ENCODE measurements around the gene MED13L.

Gene MED13L

DNA sequence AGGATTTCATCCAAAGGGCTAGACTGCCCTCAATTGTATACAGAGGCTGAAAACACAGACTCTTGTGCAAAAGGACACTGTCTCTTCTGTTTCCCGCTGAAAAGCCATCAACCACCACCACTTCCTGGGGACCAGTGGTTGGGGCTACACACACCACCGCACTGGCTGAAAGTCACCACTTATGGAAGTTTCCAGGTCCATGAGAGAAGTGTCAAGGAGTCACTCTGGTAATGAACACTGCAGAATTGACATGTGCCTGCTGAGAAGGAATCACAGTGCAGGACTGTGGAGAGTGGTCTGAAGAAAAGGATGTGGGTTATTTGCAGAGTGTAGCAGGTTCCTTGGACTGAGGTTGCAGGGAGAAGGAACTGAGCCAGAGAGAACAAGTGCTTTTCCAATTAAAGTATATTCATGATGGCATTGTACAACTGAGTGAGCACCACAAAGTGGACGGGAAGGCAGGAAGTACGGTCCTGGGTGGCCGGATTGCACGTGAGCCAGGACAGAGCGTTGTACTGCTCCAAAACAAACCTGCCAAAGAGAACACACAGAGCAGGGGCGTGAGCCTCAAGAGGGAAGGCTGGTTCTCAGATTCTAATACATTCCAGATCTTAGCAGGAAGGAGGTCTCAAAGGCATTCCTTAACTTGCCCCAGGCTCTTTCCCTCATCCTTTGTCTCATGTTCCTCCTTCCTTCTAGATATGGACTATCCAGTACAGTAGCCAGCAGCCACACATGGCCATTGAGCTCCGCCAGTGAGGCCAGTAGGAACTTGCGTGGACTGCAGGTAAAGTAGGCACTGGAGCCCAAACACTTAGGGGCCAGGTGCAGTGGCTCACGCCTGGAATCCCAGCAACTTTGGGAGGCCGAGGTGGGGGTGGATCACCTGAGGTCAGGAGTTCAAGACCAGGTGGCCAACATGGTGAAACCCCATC, 316.4 kb downstream of the MED13L start:
- no peak for DNase-seq

DNA sequence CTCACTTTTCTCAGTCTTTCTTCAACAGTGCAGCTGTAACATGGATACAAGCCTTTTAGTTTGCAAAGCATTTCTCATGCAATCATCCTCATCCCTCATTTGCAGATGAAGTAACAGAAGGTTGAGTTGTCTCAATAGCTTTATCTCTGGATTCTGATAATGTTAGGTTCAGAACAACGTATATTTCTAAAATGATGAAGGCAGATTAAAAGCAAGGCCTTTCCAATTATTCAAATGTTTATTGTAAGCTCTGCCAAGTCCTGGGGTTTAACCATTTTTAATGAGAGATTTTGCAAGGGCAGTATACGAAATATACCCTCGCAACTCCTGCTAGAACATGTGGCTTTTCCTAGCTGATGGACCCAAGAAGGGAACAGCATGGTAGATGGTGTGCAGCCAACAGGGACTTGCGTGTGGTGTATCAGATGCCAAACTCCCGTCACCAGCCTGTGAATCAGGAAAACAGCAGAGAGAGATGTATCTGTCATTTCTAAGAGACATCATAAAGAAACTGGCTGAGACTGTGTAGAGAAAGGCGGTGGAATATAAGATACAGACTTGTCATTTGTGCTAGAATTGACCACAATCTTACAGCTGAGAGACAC, 319.7 kb downstream of the MED13L start:
- no peak for DNase-seq

DNA sequence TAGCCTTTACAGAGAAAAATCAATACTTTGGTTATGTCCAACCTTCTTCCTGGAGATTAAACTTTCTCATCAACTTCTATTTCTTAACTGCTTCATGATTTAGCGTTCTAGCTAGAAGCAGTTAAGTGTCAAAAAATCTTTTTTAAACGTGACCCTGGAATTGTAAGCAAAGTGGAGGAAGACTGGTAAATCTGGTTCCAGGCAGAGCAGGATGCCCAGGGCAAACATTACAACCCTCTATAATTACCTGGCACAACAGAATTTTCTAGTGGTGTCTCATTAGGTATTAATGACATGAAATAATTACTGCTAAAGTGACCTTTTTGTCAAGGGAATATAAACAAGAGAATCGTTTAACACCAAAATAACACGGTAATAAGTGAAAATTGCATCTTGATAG, 320.8 kb downstream of the MED13L start:
- DNase-seq = no peak

DNA sequence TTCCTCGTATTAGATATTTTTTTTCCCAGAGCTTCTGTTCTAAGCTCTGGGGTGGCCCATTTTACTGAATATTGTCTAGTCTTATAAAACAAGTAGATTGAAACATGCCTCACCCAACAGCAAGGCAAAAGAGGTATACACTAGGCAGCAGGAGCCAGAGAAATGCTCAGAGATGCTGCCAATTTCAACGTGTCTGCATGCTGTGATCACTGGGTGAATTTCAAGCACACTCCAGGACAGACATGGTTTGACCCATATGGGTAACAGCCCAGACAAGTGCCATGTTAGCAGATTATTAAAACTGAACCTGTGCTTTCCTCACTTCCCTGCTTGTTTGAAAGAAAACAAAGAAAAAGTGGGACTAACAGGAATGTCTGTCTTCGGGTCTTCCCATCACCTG, 321.3 kb downstream of the MED13L start:
- DNase-seq = no peak

DNA sequence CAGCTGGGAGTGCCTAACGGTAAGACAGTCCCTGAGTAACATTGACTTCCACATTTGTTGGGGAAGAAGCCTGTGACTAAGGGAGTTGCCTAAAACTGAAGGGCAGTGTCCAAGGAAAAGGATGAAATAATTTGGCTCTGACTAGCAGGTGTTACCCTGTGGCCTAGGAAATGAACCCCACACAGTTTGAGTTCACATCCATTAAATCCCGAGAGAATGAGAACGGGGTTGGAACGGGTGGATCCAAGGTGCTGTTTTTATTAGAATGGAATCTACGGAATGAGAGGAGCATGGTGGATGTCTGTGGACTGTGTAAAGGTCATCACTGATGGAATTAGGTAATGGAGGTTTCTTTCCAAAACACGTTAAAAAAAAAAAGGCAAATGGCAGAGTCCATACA, 324.0 kb downstream of the MED13L start:
- DNase-seq = no peak

DNA sequence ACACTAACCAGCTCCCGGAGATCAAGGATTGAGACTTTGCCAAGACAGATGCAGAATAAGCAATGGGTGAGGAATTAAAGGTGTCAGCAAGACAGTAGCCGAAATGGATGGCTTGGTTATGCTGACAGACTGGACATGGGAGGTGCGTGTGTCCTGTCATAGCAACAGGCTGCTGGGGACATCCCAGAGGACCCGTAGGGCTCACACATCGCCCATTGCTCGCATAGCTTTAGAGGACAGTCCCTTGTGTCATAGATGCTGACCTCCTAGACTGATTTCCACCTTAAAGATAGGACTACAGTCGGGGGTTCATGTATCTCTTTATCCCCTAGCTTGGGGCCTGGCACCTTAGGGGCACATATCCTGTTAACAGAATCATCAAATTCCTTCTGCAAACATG, 324.5 kb downstream of the MED13L start:
- DNase-seq = no peak

DNA sequence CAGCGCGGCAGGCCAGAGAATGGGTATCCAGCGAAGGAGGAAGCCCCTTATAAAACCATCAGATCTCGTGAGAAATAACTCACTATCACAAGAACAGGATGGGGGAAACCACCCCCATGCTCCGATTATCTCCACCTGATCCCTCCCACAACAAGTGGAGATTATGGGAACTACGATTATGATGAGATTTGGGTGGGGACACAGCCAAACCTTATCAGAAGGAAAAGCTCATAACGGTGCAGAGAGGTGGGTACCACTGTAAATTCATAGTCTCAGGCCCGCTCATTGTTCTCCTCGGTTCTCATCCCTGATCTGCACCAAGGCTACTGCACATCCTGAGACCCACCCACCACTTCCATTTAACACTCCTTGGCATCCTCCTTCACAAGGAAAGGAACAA, 326.5 kb downstream of the MED13L start:
- DNase-seq = no peak

DNA sequence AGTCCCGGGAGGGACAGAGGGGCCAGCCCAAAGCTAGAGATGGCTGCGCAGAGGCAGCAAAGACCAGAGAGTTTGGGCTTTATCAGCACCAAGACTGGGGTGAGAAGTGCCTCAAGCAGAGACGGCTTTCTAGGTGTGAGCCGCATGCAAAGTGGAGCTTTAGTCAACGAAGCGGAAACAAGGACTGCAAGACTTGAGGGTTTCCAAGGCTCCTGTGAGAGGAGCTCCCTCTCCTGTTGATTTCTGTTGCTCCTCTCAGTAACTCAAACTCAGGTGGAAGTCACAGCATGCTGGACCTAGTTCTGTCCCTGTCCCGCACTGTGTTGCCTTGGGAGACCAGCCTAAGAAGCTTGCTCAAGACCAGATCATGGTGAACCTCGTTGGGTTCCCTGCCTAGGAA, 327.8 kb downstream of the MED13L start:
- no peak for DNase-seq

DNA sequence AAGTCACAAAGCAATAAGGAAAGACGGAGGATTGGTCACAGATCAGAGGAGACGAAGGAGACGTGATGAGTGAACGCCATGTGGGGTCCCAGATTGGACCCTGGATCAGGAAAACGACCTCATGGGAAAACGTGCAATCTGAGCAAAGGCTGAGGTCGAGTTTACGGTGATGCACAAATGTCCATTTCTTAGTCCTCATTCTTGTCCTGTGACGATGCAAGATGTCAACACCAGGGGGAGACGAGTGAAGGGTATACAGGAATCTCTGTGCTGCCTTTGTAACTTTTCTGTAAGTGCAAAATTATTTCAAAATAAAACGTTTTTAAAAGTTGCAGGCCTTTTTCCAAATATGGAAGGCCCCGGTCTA, 329.8 kb downstream of the MED13L start:
- DNase-seq = no peak

DNA sequence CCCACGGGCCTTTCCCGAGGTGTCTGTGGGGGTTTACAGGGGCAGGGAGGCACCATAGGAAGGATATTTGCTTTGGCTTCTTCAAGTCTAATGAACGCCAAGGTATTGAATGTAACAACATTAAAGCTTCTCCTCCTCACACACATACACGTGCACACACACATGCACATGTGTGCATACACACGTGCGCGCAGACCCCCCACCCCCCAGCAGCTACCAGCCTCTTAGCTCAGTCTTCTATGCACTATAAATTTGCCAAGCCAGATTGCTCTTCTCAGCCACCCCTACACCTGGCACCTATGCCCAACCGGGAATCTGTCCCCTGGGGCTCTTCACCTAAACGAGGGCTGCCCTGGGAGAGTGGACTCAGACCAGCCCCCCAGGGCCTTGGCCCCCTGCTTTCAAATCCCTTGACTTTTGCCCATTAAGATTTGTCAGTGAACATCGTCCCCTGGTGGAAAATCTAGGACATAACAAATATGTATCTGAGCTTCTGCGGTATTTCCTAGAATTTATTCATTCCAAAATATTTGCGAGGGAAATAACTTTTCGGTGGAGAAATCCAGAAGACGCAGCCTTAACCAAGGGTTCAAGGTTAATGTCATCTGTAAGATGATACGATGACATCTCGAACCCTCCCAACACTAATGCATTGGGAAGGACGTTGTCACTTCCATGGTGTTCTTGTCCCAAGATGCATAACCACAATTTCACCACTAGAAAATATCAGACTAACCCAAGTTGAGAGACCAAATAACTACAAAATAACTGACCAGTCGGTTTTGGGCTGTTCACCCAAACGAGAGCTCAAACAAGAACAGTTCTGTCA, 330.4 kb downstream of the MED13L start:
- no peak for DNase-seq

DNA sequence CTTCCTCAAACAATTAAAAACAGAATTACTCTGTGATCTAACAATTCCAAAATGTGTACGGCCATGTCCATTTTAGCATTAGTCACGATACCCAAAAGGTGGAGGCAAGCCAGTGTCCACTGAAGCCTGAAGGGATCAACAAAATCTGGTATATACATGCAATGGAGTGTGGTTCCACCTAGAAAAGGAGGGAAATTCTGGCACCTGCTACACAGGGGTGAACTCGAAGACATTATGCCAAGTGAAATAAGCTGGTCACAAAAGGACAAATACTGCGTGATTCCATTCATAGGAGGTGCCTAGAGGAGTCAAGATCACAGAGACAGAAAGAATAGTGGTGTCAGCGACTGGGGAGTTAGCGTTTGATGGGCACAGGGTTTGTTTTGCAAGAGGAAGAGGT, 331.4 kb downstream of the MED13L start:
- no peak for DNase-seq

DNA sequence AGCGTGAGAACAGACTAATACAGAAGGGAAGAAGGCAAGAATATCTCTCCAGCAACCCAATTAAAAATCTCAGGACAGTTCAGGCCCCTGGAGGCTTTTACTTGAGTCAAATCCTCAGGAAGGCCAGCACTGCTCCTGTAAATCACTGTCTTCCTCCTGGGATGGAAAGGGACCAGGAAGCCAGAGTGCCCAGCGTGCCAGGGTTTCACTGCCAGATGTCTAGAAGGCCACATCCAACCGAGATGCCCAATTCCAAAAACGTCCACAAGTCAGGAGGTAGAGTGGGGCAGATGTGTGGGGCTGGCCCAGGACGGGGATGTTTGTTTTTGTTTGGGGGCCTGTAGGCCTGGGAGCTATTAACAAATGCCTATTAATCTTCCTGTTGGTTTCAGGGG, 332.0 kb downstream of the MED13L start:
- DNase-seq = no peak

DNA sequence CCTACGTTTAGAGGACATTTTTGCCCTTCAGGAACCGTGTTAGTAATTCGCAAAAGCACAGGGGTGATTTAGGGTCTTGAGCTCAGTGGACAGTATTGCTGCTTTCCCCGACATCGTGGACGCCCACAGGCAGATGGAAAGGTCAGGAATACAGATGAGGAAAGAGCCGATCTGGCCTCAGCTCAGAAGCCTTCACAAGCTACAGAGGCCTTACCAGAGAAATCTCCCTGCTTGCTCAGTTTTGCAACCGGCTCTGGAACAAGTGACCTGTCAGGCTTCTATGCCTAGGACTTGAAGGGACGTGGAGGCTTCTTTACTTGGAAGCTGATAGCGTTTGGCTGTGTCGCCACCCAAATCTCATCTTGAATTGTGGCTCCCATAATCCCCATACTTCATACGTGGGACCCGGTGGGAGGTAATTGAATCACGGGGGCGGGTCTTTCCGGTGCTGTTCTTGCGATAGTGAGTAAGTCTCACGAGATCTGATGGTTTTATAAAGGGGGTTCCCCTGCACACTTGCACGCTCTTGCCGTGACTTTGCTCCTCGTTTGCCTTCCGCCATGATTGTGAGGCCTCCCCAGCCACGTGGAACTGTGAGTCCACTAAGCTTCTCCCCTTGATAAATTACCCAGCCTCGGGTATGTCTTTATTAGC, 332.5 kb downstream of the MED13L start:
- DNase-seq = no peak

DNA sequence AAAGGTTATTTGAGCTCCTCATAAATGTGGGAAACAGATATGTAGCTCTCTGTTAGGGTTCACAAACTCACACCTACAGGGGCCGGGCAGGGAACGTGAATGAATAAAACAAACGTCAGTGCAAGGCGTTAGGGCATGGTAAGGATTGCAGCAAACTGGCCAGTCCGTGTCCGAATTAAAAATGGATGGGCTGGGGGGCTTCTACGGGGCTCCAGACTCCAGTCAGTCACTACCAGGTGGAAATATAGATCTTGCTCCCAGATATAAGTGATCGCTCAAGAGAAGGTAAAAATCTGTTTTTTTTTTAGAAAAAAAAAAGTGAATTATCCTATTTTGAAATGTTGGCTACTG, 333.1 kb downstream of the MED13L start:
- no peak for DNase-seq

DNA sequence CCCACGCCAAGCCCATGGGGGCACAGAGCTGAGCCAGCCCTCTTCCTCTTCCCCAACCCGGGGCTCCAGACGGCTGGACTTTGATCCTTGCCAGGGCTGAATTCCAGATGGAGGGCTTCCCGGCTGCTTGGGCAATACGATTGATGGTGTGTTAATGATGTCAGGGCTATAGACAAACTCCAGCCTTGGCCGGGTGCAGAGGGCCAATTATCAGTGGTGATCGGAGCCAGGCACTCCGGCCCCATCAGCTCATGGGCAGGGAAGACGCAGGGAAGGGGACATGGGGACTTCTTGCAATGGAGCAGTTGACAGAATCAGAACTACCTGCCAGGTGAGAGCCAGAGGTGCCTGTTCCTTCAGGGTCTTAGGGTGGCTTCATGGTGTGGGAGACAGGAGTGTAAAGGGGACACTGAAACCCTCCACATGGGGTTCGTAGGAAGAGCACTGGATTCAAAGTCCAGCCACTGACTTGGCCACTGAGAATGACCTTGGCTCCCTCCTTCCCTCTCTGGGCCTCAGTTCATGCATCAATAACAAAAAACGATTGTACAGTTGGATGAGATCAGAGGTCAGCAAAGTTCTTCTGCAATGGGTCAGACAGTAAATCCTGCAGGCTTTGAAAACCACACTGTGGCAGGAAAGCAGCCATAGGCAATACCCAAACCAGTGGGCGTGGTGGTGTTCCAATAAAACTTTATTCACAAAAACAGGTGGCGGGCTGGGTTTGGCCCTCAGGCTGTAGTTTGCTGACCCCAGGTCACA, 333.7 kb downstream of the MED13L start:
- no peak for DNase-seq

DNA sequence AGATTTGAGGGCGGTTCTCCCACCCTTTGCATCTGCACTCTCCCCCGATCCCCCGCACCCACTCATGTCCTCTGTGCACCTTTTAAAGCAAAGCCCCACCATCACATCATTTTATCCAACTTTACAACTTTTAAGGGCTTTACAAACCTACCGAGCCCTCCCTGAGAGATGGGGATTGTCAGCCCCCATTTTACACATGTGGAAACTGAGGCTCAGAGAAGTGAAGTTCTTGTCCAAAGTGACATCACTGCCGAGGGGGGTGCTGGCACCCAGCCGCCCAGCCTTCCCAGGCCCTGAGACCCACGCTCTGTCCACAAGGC, 334.2 kb downstream of the MED13L start:
- DNase-seq = no peak

DNA sequence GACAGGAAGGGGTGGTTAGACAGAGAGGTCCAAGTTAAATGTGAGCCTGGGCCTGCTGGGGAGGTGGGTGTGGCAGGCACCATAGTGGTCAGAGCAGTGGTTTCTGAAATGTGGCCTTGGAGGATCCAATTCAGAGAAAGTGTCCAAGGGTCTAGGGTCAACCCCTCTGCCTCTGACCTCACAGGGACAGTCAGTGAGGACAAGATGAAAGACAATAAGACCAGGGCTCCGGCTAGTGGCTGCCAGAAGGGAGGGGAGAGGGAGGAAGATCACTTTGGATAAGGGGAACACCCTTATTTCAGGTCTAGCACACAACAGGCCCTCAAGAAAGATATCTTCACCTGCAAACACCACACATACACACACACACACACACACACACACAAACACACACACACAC, 335.1 kb downstream of the MED13L start:
- no peak for DNase-seq

DNA sequence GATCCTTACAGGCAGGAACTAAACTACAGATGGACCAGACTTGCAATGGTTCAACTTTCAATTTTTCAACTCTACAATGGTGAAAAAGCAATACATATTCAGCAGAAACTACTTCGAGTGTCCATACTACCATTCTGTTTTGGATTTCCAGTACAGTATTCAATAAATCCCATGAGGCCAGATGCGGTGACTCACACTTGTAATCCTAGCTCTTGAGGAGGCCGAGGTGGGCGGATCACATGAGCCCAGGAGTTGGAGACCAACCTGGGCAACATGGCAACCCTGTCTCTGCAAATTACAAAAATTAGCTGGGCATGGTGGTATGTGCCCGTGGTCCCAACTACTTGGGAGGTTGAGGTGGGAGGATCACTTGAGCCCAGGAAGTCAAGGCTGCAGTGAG, 336.1 kb downstream of the MED13L start:
- DNase-seq = no peak

DNA sequence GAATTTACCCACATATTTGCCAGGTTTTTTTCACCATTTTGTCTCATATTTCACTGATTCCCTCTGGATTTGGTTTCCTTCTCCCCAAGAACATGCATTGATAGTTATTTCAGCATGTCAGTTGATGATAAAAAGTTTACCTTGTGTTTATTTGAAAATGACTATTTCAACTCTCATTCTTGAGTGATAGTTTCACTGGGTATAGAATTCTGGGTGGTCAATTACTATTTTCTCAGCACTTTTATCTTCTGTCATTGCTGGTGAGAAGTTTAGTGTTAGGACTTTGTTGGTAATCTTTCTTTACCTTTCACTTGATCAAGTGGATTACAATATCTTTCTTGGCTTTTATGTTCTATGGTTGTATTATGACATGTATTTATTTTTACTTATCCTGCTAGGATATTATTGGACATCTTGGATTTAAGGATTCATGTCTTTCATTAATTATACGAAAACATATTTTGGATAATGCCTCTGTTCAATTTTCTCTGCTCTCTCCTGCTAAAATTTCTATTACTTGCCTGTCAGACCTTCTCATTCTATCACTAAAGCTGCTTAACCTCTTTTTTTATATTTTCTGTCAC, 338.6 kb downstream of the MED13L start:
- DNase-seq = no peak

DNA sequence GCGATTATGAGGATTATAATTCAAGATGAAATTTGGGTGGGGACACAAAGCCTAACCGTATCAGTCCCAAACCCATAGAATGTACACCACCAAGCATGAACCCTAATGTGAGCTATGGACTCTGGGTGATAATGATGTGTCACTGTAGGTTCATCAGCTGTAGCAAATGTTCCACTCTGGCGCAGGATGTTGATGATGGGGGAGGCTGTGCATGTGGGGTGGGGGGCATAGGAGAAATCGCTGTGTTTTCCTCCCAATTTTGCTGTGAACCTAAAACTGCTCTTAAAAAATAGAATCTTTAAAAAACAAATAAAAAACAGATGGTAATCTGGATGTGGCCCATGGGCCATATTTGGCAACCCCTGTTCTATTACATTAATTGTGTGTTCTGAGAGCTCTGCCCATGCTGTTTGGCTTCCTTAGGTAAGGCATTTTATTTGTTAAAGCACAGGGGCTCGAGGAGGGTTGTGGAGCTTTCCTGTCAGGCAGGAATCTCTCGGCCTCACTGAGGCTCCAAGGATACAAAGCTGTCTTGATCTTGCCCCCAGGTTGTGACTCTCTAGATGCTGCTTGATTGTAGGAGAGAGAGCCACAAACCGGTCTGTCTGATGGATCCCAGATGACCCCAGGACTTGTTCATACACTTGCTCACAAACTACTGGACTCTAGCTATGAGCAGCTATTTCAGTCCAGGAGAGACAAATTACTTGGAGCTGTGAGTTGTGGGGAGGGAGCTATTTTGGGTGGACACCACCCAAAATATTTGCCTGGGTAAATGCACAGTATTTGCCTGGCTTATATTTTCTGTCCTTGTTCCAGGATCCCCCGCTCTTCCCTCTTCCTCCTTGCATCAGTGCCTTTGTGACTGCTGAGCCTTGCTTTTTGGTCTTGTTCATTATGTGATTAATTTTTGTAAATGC, 340.2 kb downstream of the MED13L start:
- no peak for DNase-seq

DNA sequence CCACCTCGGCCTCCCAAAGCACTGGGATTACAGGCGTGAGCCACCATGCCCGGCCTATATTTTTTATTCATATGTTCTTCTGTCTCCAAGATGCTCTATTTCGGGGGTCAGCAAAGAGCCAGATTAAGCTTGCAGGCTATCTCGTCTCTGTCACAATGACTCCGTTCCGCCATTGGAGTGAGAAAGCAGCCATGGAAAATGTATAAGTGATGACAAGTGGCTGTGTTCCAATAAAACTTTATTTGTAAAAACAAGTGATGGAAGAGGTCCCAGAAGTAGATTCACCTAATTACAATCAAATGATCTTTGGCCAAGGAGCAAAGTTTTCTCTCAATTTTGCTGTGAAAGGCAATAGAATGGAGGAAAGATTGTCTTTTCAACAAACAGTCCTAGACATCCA, 342.6 kb downstream of the MED13L start:
- no peak for DNase-seq

Data from CD4-positive, alpha-beta T cell treated with Interleukin-4 for 4 hours (primary cell).